GM19324 (cell line): ENCODE measurements around the gene EXOC3L1.

Experiments used
- ATAC-seq: cut with Tn5 transposase; IDR thresholded peaks from one replicate; pipeline ENCODE4 v1.9.1; 2021; ENCODE audit warnings: mild to moderate bottlenecking, moderate library complexity; ENCODE audit not compliant: unreplicated experiment, low FRiP score

Gene EXOC3L1

GRCh38 chr16:67150833-67151396 is 39.0 kb downstream of the EXOC3L1 start, which contains the start of gene B3GNT9:
Gene B3GNT9, minus strand, starts transcription at chr16:67150998. Its CDS starts 513 bp downstream, at chr16:67150485.
- ATAC-seq, result peak; percentile 35

GRCh38 chr16:67150047-67150832 is 39.7 kb downstream of the EXOC3L1 start:
- ATAC-seq, result peak; percentile 24

- ATAC-seq, result no peak
Observed at GRCh38 chr16:67149276-67150046, 40.5 kb downstream of the EXOC3L1 start.

GRCh38 chr16:67148656-67149275 is 41.2 kb downstream of the EXOC3L1 start:
- no peak for ATAC-seq

GRCh38 chr16:67148221-67148620 is 41.7 kb downstream of the EXOC3L1 start:
- ATAC-seq, result no peak

- no peak for ATAC-seq
Observed at GRCh38 chr16:67147437-67148140, 42.3 kb downstream of the EXOC3L1 start.

- ATAC-seq, result no peak
Observed at GRCh38 chr16:67146523-67147357, 43.2 kb downstream of the EXOC3L1 start.

- no peak for ATAC-seq
Observed at GRCh38 chr16:67145746-67146145, 44.2 kb downstream of the EXOC3L1 start.

GRCh38 chr16:67144943-67145342 is 45.0 kb downstream of the EXOC3L1 start:
- no peak for ATAC-seq

- no peak for ATAC-seq
Observed at GRCh38 chr16:67142342-67142741, 47.6 kb downstream of the EXOC3L1 start.

GRCh38 chr16:67141391-67141790 is 48.5 kb downstream of the EXOC3L1 start:
- ATAC-seq, result no peak

GRCh38 chr16:67137605-67138004 is 52.3 kb downstream of the EXOC3L1 start:
- ATAC-seq, result no peak
